Activated naive CD4-positive, alpha-beta T cell (primary cell): ENCODE results near the gene TAOK3.
"Not testable (repeated sequence)": the region's sequence is repeated elsewhere in the genome, so short reads cannot be mapped to it uniquely, and the experiment has no call there.

Experiments used
- DNase-seq, 4 experiments: peaks; one replicate each; lab custom pipeline; 2025; lab: John Stamatoyannopoulos, UW

The TAOK3 gene

GRCh38 chr12:118137148-118137678 is 235.5 kb downstream of the TAOK3 start:
- no peak for DNase-seq

DNA sequence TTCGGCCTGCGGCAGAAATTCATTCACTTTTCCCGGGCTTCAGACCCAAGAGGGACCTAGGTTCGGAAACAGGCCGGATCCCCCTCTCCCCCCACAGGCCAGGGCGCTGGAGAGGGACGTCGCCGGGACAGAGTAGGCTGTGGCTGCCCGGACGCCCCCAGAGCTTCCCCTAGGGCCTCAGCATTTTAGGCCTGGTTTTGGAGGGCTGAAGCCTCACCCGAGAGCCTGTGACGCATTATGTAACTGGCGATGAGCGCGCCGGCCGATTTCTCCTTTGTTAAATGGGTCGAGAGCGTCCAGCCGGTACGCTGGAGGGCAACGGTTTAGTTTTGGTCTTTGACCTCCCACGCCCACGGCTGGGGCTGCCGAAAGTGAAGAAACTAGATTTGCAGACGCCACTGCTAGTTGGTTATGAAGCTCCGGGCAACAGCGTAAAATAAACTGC is 236.1 kb downstream of the TAOK3 start:
- peak in 3 of 4 experiments; percentile 9 to 18 (median 14) for DNase-seq

DNA sequence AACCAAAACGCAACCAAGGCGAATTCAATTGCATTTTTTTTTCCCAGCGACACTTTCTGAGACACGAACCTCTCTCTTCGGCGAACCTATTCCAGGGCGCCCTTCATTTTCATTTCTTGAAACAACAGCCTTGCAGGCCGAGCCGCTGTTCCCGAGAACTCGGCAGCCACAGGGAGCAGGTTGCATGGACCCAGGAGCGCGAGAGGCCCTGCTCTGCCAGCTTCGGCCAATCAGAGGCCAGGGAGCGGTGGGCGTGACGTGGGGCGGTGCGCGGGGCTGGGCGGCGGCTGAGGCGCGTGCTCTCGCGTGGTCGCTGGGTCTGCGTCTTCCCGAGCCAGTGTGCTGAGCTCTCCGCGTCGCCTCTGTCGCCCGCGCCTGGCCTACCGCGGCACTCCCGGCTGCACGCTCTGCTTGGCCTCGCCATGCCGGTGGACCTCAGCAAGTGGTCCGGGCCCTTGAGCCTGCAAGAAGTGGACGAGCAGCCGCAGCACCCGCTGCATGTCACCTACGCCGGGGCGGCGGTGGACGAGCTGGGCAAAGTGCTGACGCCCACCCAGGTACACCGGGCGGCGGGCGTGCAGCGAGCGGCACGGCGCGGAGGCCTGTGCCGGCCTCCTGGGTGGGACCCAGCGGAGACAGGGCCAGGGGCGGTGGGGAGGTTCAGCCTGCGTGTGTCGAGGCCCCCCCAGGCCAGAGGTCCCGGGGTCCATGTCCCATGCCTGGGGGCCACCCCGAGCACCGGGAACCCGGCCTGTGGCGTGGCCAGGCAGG is 236.7 kb downstream of the TAOK3 start, which contains the start of gene PEBP1:
Gene PEBP1, plus strand, starts transcription at position 337 of the 771 bp plus-strand sequence. Its CDS starts 86 bp downstream, at position 423.
- DNase-seq, result peak; percentile 74 to 92 (median 82)

DNA sequence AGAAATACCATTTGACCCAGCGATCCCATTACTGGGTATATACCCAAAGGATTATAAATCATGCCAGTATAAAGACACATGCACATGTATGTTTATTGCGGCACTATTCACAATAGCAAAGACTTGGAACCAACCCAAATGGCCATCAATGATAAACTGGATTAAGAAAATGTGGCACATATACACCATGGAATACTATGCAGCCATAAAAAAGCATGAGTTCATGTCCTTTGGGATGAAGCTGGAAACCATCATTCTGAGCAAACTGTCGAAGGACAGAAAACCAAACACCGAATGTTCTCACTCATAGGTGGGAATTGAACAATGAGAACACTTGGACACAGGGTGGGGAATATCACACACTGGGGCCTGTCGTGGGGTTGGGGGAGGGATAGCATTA is 243.3 kb downstream of the TAOK3 start:
- DNase-seq, result not testable (repeated sequence)

- DNase-seq, result no peak
Observed at GRCh38 chr12:118127867-118128266, 244.8 kb downstream of the TAOK3 start.

GRCh38 chr12:118126119-118126757 is 246.5 kb downstream of the TAOK3 start:
- DNase-seq, result no peak

DNA sequence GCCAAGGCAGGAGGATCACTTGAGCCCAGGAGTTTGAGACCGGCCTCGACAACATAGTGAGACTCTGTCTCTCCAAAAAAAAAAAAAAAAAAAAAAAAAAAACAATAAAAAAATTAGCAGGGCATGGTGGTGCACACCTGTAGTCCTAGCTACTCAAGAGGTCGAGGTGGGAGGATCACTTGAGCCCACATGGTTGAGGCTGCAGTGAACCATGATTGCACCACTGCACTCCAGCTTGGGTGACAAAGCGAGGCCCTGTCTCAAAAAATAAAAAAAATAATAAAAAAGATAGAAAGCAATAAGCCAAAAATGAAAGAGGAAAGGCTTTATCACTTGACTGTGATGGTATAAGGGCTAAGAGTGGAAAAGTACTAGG is 247.0 kb downstream of the TAOK3 start:
- no peak for DNase-seq

GRCh38 chr12:118124333-118124874 is 248.3 kb downstream of the TAOK3 start:
- no peak for DNase-seq

DNA sequence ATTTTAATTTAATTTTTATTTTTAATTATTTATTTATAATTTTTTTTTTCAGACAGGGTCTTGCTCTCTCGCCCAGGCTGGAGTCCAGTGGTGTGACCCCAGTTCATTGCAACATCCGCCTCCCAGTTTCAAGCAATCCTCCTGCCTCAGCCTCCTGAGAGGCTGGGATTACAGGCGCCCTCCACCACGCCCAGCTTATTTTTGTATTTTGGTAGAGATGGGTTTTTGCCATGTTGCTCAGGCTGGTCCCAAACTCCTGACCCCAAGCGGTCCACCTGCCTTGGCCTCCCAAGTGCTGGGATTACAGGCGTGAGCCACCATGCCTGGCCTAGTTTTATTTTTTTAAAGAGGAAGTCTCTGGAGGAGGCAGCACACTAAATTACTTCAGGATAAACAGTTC is 250.4 kb downstream of the TAOK3 start:
- DNase-seq, result no peak

DNA sequence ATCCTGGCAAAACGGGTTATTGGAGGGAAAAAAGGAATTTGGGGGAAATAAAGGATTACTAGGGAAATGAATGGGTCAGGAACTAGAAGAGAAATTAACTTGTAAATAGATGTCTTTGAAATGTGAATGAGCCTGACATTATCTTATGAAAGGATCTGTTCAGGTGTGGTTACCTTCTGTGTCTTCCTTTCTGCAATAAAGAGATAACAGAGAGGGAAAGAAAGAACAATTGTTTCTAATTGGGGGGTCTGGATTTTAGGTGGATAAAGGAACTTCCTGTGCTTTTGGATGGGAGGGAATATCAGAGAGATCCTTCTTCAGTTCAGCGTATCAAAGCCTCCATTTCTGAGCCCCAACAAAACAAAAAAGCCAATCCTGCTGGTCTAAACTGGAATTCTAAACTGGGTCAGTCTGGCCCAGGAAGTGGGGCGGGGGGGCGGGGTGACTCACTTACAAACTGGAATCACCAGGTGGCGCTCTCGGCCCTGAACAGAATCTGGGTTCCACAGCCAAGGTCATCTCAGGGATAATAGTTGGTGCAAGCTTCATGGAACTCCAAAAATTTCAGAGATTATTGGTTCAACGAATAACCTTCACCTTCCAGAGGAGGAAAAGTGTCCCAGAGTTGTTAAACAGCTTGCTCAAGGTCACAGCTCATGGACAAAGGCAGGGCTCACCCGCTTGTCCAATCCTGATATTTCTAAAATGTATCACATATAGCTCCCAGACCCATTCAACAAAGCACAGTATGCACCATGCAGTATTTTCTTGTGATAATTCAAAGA is 251.9 kb downstream of the TAOK3 start:
- peak in 3 of 4 experiments; percentile 36 to 56 (median 40) for DNase-seq

DNA sequence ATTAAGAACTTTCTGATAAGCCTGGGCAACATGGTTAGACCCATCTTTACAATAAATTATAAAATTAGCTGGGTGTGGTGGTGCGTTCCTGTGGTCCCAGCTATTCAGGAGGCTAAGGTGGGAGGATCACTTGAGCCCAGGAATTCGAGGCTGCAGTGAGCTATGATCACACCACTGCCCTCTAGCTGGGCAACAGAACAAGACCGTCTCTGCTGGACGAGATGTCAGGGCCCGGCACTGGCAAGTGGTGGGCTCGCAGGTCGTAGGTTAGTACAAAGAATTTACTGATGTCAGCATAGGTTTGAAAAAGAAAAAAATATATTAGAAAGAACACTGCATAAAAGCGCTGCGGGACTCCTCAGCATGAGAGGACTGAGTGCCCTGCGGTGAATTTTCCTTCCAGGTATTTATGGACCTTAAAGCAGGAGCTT is 253.2 kb downstream of the TAOK3 start:
- no peak for DNase-seq

GRCh38 chr12:118109088-118109487 is 263.6 kb downstream of the TAOK3 start:
- no peak for DNase-seq

DNA sequence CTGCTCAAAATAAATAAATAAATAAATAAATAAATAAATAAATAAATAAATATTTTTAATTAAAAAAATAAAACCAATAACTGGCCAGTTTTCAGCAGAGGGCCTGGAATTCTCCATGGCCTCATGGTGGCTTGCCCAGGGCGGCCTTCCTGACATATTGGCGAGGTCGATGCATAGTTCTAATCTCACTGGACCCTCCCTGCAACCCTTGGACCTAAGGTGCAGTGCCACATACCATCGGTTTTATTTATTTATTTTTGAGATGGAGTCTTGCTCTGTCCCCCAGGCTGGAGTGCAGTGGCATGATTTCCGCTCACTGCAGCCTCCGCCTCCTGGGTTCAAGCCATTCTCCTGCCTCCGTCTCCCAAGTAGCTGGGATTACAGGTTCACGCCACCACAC is 265.0 kb downstream of the TAOK3 start:
- DNase-seq, result no peak

GRCh38 chr12:118107011-118107410 is 265.7 kb downstream of the TAOK3 start:
- no peak for DNase-seq

DNA sequence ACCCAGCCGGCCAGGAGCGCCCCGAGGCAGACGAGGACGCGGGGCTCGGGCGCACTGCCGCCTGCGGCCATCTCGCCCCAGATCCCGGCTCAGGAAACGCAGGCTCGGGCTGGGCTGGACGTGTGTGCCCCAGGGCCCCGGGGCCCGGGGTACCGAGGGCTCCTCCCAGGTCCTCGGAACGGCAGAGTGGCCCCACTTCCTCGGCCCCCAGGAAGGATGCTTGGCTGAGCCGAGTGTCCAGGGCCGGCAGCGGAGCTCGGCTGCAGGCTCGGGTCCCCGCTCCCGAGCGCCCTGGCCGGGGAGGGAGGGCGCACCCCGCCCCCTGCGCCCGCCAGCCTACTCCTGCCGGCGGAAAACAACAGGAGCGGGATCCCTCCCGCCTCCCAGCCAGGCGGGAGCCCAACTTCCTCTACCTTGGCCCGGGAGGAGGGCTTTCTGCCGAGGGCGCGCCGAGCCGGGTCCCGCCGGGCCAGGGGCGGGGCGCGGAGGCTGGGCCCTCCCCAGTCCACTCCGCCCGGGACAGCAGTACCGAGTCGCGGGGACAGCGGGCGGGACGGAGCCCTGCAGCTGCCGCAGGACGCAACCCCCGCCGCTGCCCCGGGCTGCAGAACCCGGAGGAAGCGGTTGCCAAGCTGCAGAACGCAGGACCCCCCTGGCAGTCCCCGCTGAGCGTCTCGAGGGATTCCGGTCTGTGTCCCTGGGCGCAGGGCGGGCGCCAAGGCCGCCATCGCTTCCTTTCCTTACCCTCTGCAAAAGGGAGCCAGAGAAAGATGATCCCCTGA is 268.9 kb downstream of the TAOK3 start, which contains the start of gene VSIG10:
Gene VSIG10, minus strand, starts transcription at position 411 of the 782 bp plus-strand sequence. Its CDS starts 340 bp downstream, at position 71.
- no peak for DNase-seq

DNA sequence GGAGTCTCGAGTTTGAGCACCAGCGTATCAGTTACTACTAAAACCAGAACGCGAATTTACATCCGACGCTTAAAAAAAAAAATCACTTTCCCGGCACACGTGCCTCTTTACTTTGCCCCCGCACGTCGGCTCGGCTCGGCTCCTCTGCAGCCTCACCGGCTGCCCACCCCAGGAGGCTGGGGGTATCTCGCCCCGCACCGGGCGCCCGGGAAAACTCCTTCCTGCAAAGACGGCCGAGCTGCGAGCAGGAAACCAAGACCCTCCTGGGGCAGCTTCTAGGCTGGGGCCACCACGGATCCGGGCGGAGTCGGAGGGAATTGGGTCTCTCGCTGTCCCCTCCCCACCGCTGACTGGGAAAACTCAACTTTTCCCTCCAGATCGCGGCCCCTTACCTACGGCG is 269.5 kb downstream of the TAOK3 start:
- no peak for DNase-seq

DNA sequence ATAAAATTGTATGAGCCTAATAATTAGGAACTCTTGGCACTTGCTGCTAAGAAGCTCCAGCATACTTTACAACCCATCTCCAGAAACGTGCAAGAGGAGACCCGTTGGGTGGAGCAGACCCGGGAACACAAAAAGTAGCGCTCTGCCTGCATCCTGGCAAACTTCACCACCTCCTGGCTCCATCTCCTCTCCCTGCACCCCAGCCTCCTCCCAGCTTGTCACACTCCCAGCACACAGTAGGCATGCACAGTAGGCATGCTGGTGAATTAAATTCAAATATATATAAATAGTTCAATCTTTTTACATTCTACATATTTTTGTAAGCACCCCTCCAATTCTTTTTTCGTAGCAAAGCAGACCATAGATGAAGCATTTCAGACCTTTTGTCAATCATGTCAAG is 270.1 kb downstream of the TAOK3 start:
- no peak for DNase-seq

GRCh38 chr12:118102070-118102469 is 270.6 kb downstream of the TAOK3 start:
- no peak for DNase-seq

GRCh38 chr12:118101051-118101450 is 271.7 kb downstream of the TAOK3 start:
- DNase-seq, result no peak
